SK-N-SH (cell line): ENCODE results near the gene FAAP24. TPM values are rescaled to one million over a fixed set of nuclear protein-coding genes. Genes with fewer than 3 reads are reported as not detected.
"Not testable (repeated sequence)": the region's sequence is repeated elsewhere in the genome, so short reads cannot be mapped to it uniquely, and the experiment has no call there.

Experiments
- CTCF ChIA-PET: fragments of 300-600, 350-600 bp; formaldehyde crosslinking; extraction: SDS; loops from one replicate; lab custom pipeline; 2021; lab: Yijun Ruan, JAX
- POLR2A ChIA-PET: fragments of 350-600 bp; sonication (Branson Sonifier 250); formaldehyde crosslinking; extraction: SDS; loops from one replicate; lab custom pipeline; 2020; ENCODE audit warnings: antibody characterized with exemption, inconsistent platforms; lab: Yijun Ruan, JAX
- DNase-seq: peaks from one replicate; pipeline ENCODE4 v3.0.0; 2012
- H2AFZ ChIP-seq: fragments of 200-600 bp; sonication (generic); 2 replicates; pipeline ENCODE4 v1.8.1; 2016; ENCODE audit warnings: antibody characterized with exemption, mild to moderate bottlenecking, low read depth
- H3F3A ChIP-seq: fragments of 200-600 bp; sonication (generic); replicated peaks from 2 replicates; pipeline ENCODE3; 2016; ENCODE audit warnings: antibody characterized with exemption, mild to moderate bottlenecking; ENCODE audit not compliant: insufficient read depth
- H3K27ac ChIP-seq, 2 experiments: fragments of 200-500 bp in 1 of 2; fragments of 200-600 bp in 1 of 2; sonication (Bioruptor generic) in 1 of 2; sonication (generic), shearing (Covaris generic) in 1 of 2; 2 replicates each; pipeline versions ENCODE4 v1.5.1 to v1.6.1; 2014 to 2016; ENCODE audit warnings: low read depth in 2 of 2, inconsistent platforms in 1 of 2, low read length in 1 of 2, mild to moderate bottlenecking in 1 of 2, mixed read lengths in 1 of 2
- H3K27me3 ChIP-seq: fragments of 200-600 bp; sonication (generic), shearing (Covaris generic); 2 replicates; pipeline ENCODE4 v1.6.1; 2016; ENCODE audit warnings: mixed run types; ENCODE audit not compliant: insufficient read depth
- H3K36me3 ChIP-seq, 2 experiments: fragments of 200-500 bp in 1 of 2; fragments of 200-600 bp in 1 of 2; sonication (Bioruptor generic) in 1 of 2; sonication (generic) in 1 of 2; replicated peaks in 1 of 2; 2 replicates each; pipeline versions ENCODE3 to v1.5.1; 2014 to 2016; ENCODE audit warnings: low read length in 1 of 2, mild to moderate bottlenecking in 1 of 2; ENCODE audit not compliant: insufficient read depth in 2 of 2, control insufficient read depth in 1 of 2
- H3K4me1 ChIP-seq, 2 experiments: fragments of 200-500 bp in 1 of 2; fragments of 200-600 bp in 1 of 2; sonication (Bioruptor generic) in 1 of 2; sonication (generic), shearing (Covaris generic) in 1 of 2; 2 replicates each; pipeline versions ENCODE4 v1.5.1 to v1.6.1; 2014 to 2016; ENCODE audit warnings: low read depth in 1 of 2, low read length in 1 of 2, mixed run types in 1 of 2; ENCODE audit not compliant: insufficient read depth in 2 of 2, control insufficient read depth in 1 of 2
- H3K4me2 ChIP-seq: fragments of 200-600 bp; sonication (generic), shearing (Covaris generic); 2 replicates; pipeline ENCODE4 v1.6.1; 2017; ENCODE audit warnings: mixed run types
- H3K4me3 ChIP-seq, 2 experiments: fragments of 200-500 bp in 1 of 2; fragments of 200-600 bp in 1 of 2; sonication (Bioruptor generic) in 1 of 2; sonication (generic), shearing (Covaris generic) in 1 of 2; 2 replicates each; pipeline versions ENCODE4 v1.5.1 to v1.8.1; 2014 to 2016; ENCODE audit warnings: low read depth in 2 of 2, inconsistent platforms in 1 of 2, low read length in 1 of 2, mild to moderate bottlenecking in 1 of 2, mixed read lengths in 1 of 2, moderate library complexity in 1 of 2
- H3K79me2 ChIP-seq: fragments of 200-600 bp; sonication (generic); 2 replicates; pipeline ENCODE4 v1.8.1; 2017; ENCODE audit warnings: mild to moderate bottlenecking; ENCODE audit not compliant: insufficient read depth
- H3K9ac ChIP-seq: fragments of 200-600 bp; sonication (generic); 2 replicates; pipeline ENCODE4 v1.6.1; 2017; ENCODE audit warnings: mixed run types
- H3K9me2 ChIP-seq: fragments of 200-600 bp; sonication (generic); 2 replicates; pipeline ENCODE4 v1.6.1; 2017; ENCODE audit warnings: mixed run types
- H3K9me3 ChIP-seq: fragments of 200-600 bp; sonication (generic); 2 replicates; pipeline ENCODE4 v1.6.1; 2017; ENCODE audit warnings: mixed run types, mild to moderate bottlenecking, moderate library complexity
- H4K20me1 ChIP-seq: fragments of 200-600 bp; sonication (generic); 2 replicates; pipeline ENCODE4 v1.6.1; 2017; ENCODE audit warnings: mild to moderate bottlenecking, mixed run types; ENCODE audit not compliant: insufficient read depth
- FOXJ3 ChIP-seq: sonication (generic); formaldehyde crosslinking; IDR thresholded peaks from 2 replicates; pipeline ENCODE4 v1.5.1; 2020; ENCODE audit warnings: mild to moderate bottlenecking, missing genetic modification reagents
- GATA2 ChIP-seq: sonication (generic); formaldehyde crosslinking; IDR thresholded peaks from 2 replicates; pipeline ENCODE4 v1.5.0; 2020; ENCODE audit warnings: mild to moderate bottlenecking, missing genetic modification reagents
- MEF2A ChIP-seq: IDR thresholded peaks from 2 replicates; pipeline ENCODE4 v1.4.0; 2012; ENCODE audit warnings: low read depth, borderline replicate concordance
- NFIC ChIP-seq: IDR thresholded peaks from 2 replicates; pipeline ENCODE4 v1.4.0; 2012; ENCODE audit warnings: borderline replicate concordance
- RAD21 ChIP-seq: IDR thresholded peaks from 2 replicates; pipeline ENCODE4 v1.6.1; 2012; ENCODE audit warnings: mild to moderate bottlenecking, low read length
- RXRA ChIP-seq: IDR thresholded peaks from 2 replicates; pipeline ENCODE4 v1.4.0; 2012; ENCODE audit warnings: low read depth, mild to moderate bottlenecking, borderline replicate concordance
- SIN3A ChIP-seq: IDR thresholded peaks from 2 replicates; pipeline ENCODE4 v1.6.1; 2012; ENCODE audit warnings: low read depth, mild to moderate bottlenecking, low read length, moderate library complexity, borderline replicate concordance
- TAF1 ChIP-seq: IDR thresholded peaks from 2 replicates; pipeline ENCODE4 v1.6.1; 2012; ENCODE audit warnings: low read depth, mild to moderate bottlenecking, low read length, moderate library complexity, borderline replicate concordance
- TCF12 ChIP-seq: IDR thresholded peaks from 2 replicates; pipeline ENCODE4 v1.4.0; 2012
- TEAD4 ChIP-seq: IDR thresholded peaks from 2 replicates; pipeline ENCODE4 v1.4.0; 2012; ENCODE audit warnings: mild to moderate bottlenecking, borderline replicate concordance; ENCODE audit not compliant: insufficient read depth
- WGBS: methylation state at CpG from one replicate; pipeline ENCODE4 v1.1.6; 2017; ENCODE audit warnings: low lambda C conversion rate; 5-methylcytosine and 5-hydroxymethylcytosine counted together
- polyA plus RNA-seq, 3 experiments: library from polyadenylated mRNA; depleted of rRNA; stranded (reverse); fragments of >200 nt; gene quantifications; 2 replicates each; pipeline ENCODE4 v1.2.3, GENCODE V29; 2012
- TF ChIP-seq, protein P1 (sequence below): IDR thresholded peaks from 2 replicates; pipeline ENCODE4 v1.4.0; 2012; ENCODE audit warnings: low read depth

Gene FAAP24
- polyA plus RNA-seq, 1 of the 3 experiments (the other 2 are of a cell fraction), result 3.3 TPM

DNA sequence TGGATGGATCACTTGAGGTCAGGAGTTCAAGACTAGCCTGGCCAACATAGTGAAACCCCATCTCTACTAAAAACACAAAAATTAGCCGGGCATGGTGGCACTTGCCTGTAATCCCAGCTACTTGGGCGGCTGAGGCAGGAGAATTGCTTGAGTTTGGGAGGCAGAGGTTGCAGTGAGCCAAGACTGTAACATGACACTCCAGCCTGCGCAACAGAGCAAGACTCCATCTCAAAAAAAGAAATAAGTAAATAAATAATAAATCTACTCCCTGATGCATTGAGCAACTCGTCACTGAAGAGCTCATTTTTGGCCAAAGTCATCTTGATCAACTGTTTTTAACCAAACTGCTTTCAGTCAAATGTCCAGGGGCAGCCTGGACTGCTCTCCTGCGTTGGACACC is 30.8 kb upstream of the FAAP24 start:
- H4K20me1 ChIP-seq, H2AFZ ChIP-seq, H3K79me2 ChIP-seq, H3K9me2 ChIP-seq, CTCF ChIA-PET, H3K9ac ChIP-seq, H3F3A ChIP-seq, H3K27me3 ChIP-seq, H3K36me3 ChIP-seq, DNase-seq, H3K4me2 ChIP-seq, H3K27ac ChIP-seq, POLR2A ChIA-PET, H3K4me1 ChIP-seq, H3K9me3 ChIP-seq, H3K4me3 ChIP-seq: not testable (repeated sequence)
- 88% methylated on average over 5 of the region's 5 CpGs for WGBS

DNA sequence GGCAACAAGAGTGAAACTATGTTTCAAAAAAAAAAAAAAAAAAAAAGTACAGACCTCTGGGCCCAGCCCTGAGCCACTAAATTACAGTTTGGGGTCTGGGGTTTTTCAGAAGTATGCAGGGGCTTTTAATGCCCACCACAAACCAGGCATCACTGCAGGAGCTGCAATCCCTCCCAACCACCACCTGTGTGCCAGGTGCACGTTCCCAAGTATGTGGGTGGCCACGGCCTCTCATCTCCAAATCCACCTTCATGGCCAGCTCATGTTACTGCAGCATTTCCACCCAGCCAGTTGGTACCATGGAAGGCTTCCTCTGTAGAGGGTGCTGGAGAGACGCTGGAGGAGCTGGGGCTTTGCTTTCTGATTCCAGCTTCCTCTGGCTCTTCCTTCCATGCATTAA is 26.8 kb upstream of the FAAP24 start:
- 94% methylated on average over 1 of the region's 3 CpGs for WGBS
- TF ChIP-seq, protein P1, sequence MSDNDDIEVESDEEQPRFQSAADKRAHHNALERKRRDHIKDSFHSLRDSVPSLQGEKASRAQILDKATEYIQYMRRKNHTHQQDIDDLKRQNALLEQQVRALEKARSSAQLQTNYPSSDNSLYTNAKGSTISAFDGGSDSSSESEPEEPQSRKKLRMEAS, result no peak

DNA sequence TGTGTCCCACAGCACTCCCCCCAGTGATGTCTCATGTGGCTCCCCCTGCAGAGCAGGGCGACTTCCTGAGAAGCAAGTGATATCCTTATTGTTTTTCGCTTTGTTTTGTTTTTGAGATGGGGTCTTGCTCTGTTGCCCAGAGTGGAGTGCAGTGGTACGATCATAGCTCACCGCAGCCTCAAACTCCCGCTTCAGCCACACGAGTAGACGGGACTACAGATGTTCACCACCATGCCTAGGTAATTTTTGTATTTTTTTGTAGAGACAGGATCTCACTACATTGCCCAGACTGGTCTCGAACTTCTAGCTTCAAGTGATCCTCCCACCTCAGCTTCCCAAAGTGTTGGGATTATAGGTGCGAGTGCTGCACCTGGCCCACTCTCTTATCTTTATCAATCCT is 5.3 kb upstream of the FAAP24 start:
- WGBS, result 92% methylated on average over 9 of the region's 9 CpGs
- Histone ChIP-seq H3K27ac (no peak overlapping the region), H3K36me3 (peaks cover 4 to 23% of the 10 kb centered on the region in 2 experiments), H3K79me2 (peaks cover 43% of the 10 kb centered on the region), H3K4me2 (no peak overlapping the region), H3K9ac (no peak overlapping the region), H3K9me3 (no peaks in the 10 kb centered on the region)
- CTCF ChIA-PET, result interaction anchor here (0.7 kb wide), 1 partner anchor 234 kb away, joined by 3 read pairs; no protein-coding TSS in a partner anchor
- no peak for DNase-seq
- no peak for TF ChIP-seq FOXJ3 (CRISPR knock-in tag)
- TF ChIP-seq TAF1, result no peak
- TF ChIP-seq, all 33 proteins: peak for 0
- no peak overlapping the region for H2AFZ ChIP-seq
- no peaks in the 10 kb centered on the region for H4K20me1 ChIP-seq
- no peaks in the 10 kb centered on the region for H3F3A ChIP-seq
- H3K9me2 ChIP-seq, result no peaks in the 10 kb centered on the region
- POLR2A ChIA-PET, result no interaction called here
- no peaks in the 10 kb centered on the region for H3K27me3 ChIP-seq
- H3K4me1 ChIP-seq, result peaks cover 0 to 7% of the 10 kb centered on the region in 2 experiments; a peak in 1 of 4 replicates
- no peak overlapping the region for H3K4me3 ChIP-seq

More for the DNA sequence above, 26.8 kb upstream of the FAAP24 start:
- H3K27me3 ChIP-seq, result no peaks in the 10 kb centered on the region
- no peak overlapping the region for H3K4me3 ChIP-seq
- DNase-seq, result no peak
- H3K9me2 ChIP-seq, result no peaks in the 10 kb centered on the region
- CTCF ChIA-PET, result interaction anchor here (0.5 to 1.5 kb wide), 2 partner anchors 13 to 458 kb away, joined by 3 read pairs; no protein-coding TSS in a partner anchor
- H3K9me3 ChIP-seq, result no peaks in the 10 kb centered on the region
- no peaks in the 10 kb centered on the region for H4K20me1 ChIP-seq
- peaks cover 14 to 17% of the 10 kb centered on the region in 2 experiments for H3K36me3 ChIP-seq
- POLR2A ChIA-PET, result no interaction called here
- H2AFZ ChIP-seq, result no peak overlapping the region
- H3K27ac ChIP-seq, result no peak overlapping the region
- no peaks in the 10 kb centered on the region for H3F3A ChIP-seq
- H3K4me2 ChIP-seq, result no peak overlapping the region
- no peaks in the 10 kb centered on the region for H3K79me2 ChIP-seq
- H3K4me1 ChIP-seq, result no peaks in the 10 kb centered on the region
- H3K9ac ChIP-seq, result no peak overlapping the region

DNA sequence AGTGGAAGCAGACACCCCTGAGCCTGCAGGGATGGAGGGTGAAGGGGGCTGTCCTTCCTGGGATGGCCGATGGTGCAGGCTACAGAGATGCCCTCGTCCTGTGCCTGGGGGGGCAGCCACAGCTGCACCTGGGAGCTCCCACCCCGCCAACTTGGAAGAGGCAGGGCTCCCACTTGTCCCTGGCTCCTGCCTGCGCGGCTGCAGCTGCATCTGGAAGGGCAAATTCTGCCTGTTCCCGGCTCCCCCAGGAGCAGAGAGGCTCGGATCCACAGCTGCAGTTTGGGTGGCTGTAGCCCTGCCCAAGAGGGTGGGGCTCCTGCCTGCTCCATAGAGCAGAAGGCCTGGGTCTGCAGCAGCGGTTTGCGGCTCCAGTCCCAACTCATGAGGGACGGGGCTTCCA is 2.5 kb upstream of the FAAP24 start:
- Histone ChIP-seq H3K9me3 (no peaks in the 10 kb centered on the region), H3K27me3 (no peaks in the 10 kb centered on the region), H3K9ac (no peak overlapping the region), H3K4me3 (no peak overlapping the region), H4K20me1 (no peaks in the 10 kb centered on the region), H3K9me2 (no peaks in the 10 kb centered on the region), H3K4me2 (no peak overlapping the region), H2AFZ (no peak overlapping the region), H3F3A (peaks cover 8% of the 10 kb centered on the region), H3K79me2 (peaks cover 44% of the 10 kb centered on the region), H3K4me1 (peaks cover 0 to 10% of the 10 kb centered on the region in 2 experiments; a peak in 1 of 4 replicates), H3K36me3 (peaks cover 0 to 17% of the 10 kb centered on the region in 2 experiments), H3K27ac (no peak overlapping the region)
- TF ChIP-seq TAF1 (no peak), TEAD4 (no peak), FOXJ3 (CRISPR knock-in tag) (no peak), TCF12 (no peak), RXRA (no peak), SIN3A (no peak), MEF2A (no peak), RAD21 (no peak), NFIC (no peak), GATA2 (CRISPR knock-in tag) (no peak)
- DNase-seq, result no peak
- ChIA-PET POLR2A (no interaction called here), CTCF (no interaction called here)
- 100% methylated on average over 1 of the region's 10 CpGs for WGBS
